ENCODE measurements around the gene AVPR2.

The AVPR2 gene

DNA sequence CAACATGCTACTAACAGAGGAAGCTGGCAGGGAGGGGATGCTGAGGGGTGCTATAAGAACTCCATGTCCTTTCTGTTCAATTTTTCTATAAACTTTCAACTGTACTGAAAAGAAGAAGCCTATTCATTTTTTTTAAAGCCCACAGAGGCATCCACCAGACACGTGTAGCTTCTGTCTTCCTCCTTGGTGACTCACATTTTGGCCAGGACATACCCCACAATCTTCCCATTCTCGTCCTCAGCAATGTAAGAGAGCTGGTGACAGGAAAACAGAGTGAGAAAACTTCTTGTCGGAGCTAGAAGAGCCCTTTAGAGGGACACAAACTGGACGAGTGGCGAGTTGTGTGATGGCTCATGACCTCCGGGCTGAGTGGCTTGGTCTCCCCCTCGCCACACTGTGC, 29.3 kb downstream of the AVPR2 start:
- peak overlapping the region; percentile 83 for H3K9ac ChIP-seq (ENCODE audit: low read length)
- H3K36me3 ChIP-seq (replicated peaks; ENCODE audit: low read depth, low read length): peaks cover 3% of the 10 kb centered on the region
- no peak for TF ChIP-seq EZH2phosphoT487 (IDR thresholded peaks at IDR 0.05; ENCODE audit: low read depth)
- TF ChIP-seq, protein P1, sequence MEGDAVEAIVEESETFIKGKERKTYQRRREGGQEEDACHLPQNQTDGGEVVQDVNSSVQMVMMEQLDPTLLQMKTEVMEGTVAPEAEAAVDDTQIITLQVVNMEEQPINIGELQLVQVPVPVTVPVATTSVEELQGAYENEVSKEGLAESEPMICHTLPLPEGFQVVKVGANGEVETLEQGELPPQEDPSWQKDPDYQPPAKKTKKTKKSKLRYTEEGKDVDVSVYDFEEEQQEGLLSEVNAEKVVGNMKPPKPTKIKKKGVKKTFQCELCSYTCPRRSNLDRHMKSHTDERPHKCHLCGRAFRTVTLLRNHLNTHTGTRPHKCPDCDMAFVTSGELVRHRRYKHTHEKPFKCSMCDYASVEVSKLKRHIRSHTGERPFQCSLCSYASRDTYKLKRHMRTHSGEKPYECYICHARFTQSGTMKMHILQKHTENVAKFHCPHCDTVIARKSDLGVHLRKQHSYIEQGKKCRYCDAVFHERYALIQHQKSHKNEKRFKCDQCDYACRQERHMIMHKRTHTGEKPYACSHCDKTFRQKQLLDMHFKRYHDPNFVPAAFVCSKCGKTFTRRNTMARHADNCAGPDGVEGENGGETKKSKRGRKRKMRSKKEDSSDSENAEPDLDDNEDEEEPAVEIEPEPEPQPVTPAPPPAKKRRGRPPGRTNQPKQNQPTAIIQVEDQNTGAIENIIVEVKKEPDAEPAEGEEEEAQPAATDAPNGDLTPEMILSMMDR (IDR thresholded peaks at IDR 0.05; ENCODE audit: low read depth, low read length): no peak
- peak overlapping the region; percentile 42 for H3K27ac ChIP-seq (ENCODE audit: low read length)
- H3K4me2 ChIP-seq (ENCODE audit: low read length): peak overlapping the region; percentile 99
- H3K4me1 ChIP-seq (ENCODE audit: low read length): peaks cover 15% of the 10 kb centered on the region
- H2AFZ ChIP-seq (ENCODE audit: low read depth, low read length): no peak overlapping the region
- H3K79me2 ChIP-seq (ENCODE audit: low read length): peaks cover 40% of the 10 kb centered on the region
- no peaks in the 10 kb centered on the region for H3K9me3 ChIP-seq (ENCODE audit: insufficient read depth, low read length)
- no peaks in the 10 kb centered on the region for H3K27me3 ChIP-seq (ENCODE audit: low read depth, low read length)
- peak overlapping the region; percentile 96 for H3K4me3 ChIP-seq (ENCODE audit: low read length)
- H4K20me1 ChIP-seq (ENCODE audit: insufficient read depth, low read length): no peaks in the 10 kb centered on the region

DNA sequence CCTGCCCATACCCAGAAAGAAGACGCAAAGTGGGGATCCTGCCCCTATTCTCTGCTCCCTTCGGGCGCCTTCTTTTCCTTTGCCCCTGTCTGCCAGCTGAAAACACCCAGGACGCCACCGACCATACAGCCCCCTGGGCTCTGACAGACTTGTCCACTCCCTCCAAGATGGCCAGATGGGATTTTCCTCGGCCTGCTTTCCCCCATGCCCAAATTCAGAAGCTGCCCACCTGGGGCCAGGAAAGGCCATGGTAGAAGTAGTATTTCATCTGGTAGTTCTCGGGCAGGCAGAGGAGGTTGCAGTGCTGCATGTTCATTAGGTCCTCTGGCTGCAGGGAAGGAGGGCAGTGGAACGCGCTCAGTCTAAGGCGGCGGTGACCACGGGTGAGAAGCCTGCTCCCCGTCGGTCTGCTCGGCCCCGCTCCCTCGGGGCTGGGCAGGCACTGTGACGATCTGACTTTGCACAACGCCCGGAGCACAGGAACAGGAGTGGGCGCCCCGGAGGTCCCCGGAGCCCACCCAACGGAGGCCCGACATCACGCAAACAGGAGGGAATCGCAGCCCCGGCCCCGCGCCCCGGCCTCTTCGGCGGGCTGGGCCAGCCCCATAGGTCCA, 29.8 kb downstream of the AVPR2 start:
- H3K9ac ChIP-seq (ENCODE audit: low read length): peak overlapping the region; percentile 83
- H4K20me1 ChIP-seq (ENCODE audit: insufficient read depth, low read length): no peaks in the 10 kb centered on the region
- peak overlapping the region; percentile 96 for H3K4me3 ChIP-seq (ENCODE audit: low read length)
- TF ChIP-seq, protein P1 (IDR thresholded peaks at IDR 0.05; ENCODE audit: low read depth, low read length): no peak
- no peak for TF ChIP-seq EZH2phosphoT487 (IDR thresholded peaks at IDR 0.05; ENCODE audit: low read depth)
- H3K27me3 ChIP-seq (ENCODE audit: low read depth, low read length): no peaks in the 10 kb centered on the region
- H2AFZ ChIP-seq (ENCODE audit: low read depth, low read length): no peak overlapping the region
- H3K4me1 ChIP-seq (ENCODE audit: low read length): peaks cover 10% of the 10 kb centered on the region
- H3K36me3 ChIP-seq (replicated peaks; ENCODE audit: low read depth, low read length): peaks cover 3% of the 10 kb centered on the region
- H3K9me3 ChIP-seq (ENCODE audit: insufficient read depth, low read length): no peaks in the 10 kb centered on the region
- peak overlapping the region; percentile 42 for H3K27ac ChIP-seq (ENCODE audit: low read length)
- H3K4me2 ChIP-seq (ENCODE audit: low read length): peak overlapping the region; percentile 99
- H3K79me2 ChIP-seq (ENCODE audit: low read length): peaks cover 37% of the 10 kb centered on the region

DNA sequence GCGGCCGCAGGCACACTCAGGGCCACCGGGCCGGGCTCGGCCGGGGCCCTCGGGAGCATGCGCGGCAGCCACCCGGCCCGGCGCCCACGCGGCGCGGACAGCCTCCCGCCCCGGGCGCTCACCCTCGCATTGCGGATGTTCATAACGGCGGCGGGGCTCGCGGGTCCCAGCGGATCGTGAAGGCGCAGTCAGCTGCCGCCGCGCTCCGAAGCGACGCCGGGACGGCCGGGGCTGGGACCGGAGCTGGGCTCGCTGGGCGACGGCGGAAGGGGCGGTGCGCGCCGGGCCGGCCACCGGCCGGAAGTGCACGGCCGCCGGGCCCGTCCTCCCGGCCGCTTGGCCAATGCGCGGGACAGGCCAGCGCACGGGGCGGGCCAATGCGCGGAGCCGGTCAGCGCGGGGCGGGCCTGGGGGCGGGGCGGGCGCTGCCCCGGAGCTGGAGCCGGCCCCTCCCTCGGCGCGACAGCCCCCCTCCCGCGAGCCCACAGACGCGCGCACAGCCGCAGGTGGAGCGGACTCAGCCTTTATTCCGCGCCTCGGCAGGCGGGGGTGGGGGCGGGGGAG, 30.4 kb downstream of the AVPR2 start, which contains the start of gene NAA10:
Gene NAA10 (minus strand): TSS at position 276 of the 564 bp plus-strand sequence. CDS start 133 bp downstream, at position 143.
- Histone ChIP-seq H3K9ac (ENCODE audit: low read length) (peak within 1 kb of the TSS; percentile 83), H4K20me1 (ENCODE audit: insufficient read depth, low read length) (no peaks in the 10 kb centered on the region), H3K4me2 (ENCODE audit: low read length) (peak within 1 kb of the TSS; percentile 99), H3K79me2 (ENCODE audit: low read length) (peaks cover 37% of the 10 kb centered on the region), H3K4me3 (ENCODE audit: low read length) (peak within 1 kb of the TSS; percentile 96), H3K27me3 (ENCODE audit: low read depth, low read length) (no peaks in the 10 kb centered on the region), H3K4me1 (ENCODE audit: low read length) (peaks cover 4% of the 10 kb centered on the region), H3K9me3 (ENCODE audit: insufficient read depth, low read length) (no peaks in the 10 kb centered on the region), H3K27ac (ENCODE audit: low read length) (peak within 1 kb of the TSS; percentile 42), H2AFZ (ENCODE audit: low read depth, low read length) (peak within 1 kb of the TSS; percentile 65), H3K36me3 (replicated peaks; ENCODE audit: low read depth, low read length) (peaks cover 3% of the 10 kb centered on the region)
- TF ChIP-seq EZH2phosphoT487 (IDR thresholded peaks at IDR 0.05; ENCODE audit: low read depth): no peak
- TF ChIP-seq, protein P1 (IDR thresholded peaks at IDR 0.05; ENCODE audit: low read depth, low read length): no peak

DNA sequence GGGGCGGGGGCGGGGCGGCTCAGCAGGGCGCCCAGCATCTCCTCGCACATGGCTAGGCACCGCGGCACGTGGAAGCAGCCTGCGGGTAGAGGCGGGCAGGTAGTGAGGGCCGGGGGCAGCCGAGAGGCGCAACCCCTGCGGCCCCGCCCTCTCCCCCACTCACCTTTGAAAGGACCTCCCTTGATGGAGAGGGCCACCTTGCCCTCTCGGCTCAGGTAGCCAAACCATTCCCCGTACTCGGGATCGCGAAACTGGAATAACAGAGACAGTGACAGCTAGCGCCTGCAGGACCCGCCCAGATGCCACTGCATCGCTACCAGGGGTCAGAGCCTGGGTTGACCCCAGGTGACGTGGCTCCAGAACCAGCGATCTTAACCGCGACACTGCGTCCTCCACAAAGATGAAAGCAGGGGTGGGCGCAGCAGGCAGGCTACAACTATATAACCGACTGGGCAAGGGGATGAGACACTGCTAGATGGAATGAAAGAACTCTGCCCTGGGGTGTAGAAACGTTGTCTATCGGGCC, 30.9 kb downstream of the AVPR2 start:
- Histone ChIP-seq H2AFZ (ENCODE audit: low read depth, low read length) (peak overlapping the region; percentile 65), H3K4me2 (ENCODE audit: low read length) (peak overlapping the region; percentile 99), H3K4me3 (ENCODE audit: low read length) (peak overlapping the region; percentile 91), H3K4me1 (ENCODE audit: low read length) (peaks cover 4% of the 10 kb centered on the region), H3K79me2 (ENCODE audit: low read length) (peaks cover 37% of the 10 kb centered on the region), H3K36me3 (replicated peaks; ENCODE audit: low read depth, low read length) (peaks cover 3% of the 10 kb centered on the region), H3K9ac (ENCODE audit: low read length) (peak overlapping the region; percentile 64), H4K20me1 (ENCODE audit: insufficient read depth, low read length) (no peaks in the 10 kb centered on the region), H3K9me3 (ENCODE audit: insufficient read depth, low read length) (no peaks in the 10 kb centered on the region), H3K27ac (ENCODE audit: low read length) (peak overlapping the region; percentile 30; the same call in 1 of the 2 replicates), H3K27me3 (ENCODE audit: low read depth, low read length) (no peaks in the 10 kb centered on the region)
- TF ChIP-seq EZH2phosphoT487 (IDR thresholded peaks at IDR 0.05; ENCODE audit: low read depth): no peak
- TF ChIP-seq, protein P1 (IDR thresholded peaks at IDR 0.05; ENCODE audit: low read depth, low read length): no peak
